ENCODE measurements around the gene EFCAB6.

The EFCAB6 gene

DNA sequence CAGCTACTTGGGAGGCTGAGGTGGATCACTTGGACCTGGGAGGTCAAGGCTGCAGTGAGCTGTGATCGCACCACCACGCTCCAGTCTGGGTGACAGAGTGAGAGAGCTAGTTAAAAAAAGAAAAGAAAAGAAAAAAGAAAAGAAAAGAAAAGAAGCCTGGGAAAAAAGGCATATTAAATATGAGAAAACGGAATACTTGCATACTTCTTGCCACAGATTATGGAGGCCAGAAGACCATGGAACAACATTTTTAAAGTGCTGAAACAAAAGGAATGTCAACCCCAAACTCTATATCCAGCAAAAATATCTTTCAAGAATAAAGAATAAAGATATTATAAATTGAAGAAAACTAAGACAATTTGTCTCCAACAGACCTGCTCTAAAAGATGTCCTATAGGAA, 191.9 kb downstream of the EFCAB6 start:
- Histone ChIP-seq H3K9ac (ENCODE audit: low read depth, low read length) (no peak overlapping the region), H3K79me2 (ENCODE audit: insufficient read depth, low read length) (no peaks in the 10 kb centered on the region), H3K4me2 (ENCODE audit: insufficient read depth, low read length) (no peak overlapping the region), H4K20me1 (ENCODE audit: insufficient read depth, low read length) (no peaks in the 10 kb centered on the region), H3K4me3 (ENCODE audit: low read depth in 1 of 2, low read length in 2 of 2) (no peak overlapping the region), H2AFZ (ENCODE audit: low read depth, low read length) (no peak overlapping the region), H3K4me1 (ENCODE audit: insufficient read depth, low read length) (no peaks in the 10 kb centered on the region), H3K27me3 (ENCODE audit: insufficient read depth, low read length, poor library complexity) (no peaks in the 10 kb centered on the region), H3K36me3 (ENCODE audit: insufficient read depth, low read length) (no peaks in the 10 kb centered on the region), H3K9me3 (ENCODE audit: insufficient read depth, low read length, severe bottlenecking) (no peaks in the 10 kb centered on the region), H3K27ac (ENCODE audit: low read length) (no peak overlapping the region)
- TF ChIP-seq, protein P1, sequence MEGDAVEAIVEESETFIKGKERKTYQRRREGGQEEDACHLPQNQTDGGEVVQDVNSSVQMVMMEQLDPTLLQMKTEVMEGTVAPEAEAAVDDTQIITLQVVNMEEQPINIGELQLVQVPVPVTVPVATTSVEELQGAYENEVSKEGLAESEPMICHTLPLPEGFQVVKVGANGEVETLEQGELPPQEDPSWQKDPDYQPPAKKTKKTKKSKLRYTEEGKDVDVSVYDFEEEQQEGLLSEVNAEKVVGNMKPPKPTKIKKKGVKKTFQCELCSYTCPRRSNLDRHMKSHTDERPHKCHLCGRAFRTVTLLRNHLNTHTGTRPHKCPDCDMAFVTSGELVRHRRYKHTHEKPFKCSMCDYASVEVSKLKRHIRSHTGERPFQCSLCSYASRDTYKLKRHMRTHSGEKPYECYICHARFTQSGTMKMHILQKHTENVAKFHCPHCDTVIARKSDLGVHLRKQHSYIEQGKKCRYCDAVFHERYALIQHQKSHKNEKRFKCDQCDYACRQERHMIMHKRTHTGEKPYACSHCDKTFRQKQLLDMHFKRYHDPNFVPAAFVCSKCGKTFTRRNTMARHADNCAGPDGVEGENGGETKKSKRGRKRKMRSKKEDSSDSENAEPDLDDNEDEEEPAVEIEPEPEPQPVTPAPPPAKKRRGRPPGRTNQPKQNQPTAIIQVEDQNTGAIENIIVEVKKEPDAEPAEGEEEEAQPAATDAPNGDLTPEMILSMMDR (IDR thresholded peaks at IDR 0.05; ENCODE audit: borderline replicate concordance, extremely low read depth, low read length, poor library complexity, severe bottlenecking), result no peak
- ATAC-seq (ENCODE audit: insufficient read depth, low read depth) (no peak), DNase-seq (no peak)

DNA sequence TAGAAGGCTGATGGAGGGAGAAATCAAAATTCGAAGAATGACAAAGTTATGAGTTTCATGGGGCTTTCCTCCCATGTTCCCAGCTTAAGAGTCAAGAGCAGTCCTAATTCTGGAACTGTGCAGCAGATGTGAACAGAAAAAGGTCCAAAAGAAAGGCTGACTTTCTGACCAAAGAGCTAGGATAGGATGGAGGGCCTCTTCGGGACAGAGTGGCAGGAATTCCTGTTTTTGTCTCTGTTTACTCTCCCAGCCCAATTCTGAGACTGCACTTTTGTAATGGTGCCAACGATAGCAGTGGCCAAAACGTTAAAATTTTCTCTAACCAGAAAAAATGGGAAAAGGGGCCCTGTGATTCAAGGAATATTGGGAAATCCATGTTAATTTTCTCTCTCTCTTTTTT, 193.6 kb downstream of the EFCAB6 start:
- Histone ChIP-seq H3K27me3 (ENCODE audit: insufficient read depth, low read length, poor library complexity) (no peaks in the 10 kb centered on the region), H3K4me3 (ENCODE audit: low read depth in 1 of 2, low read length in 2 of 2) (no peak overlapping the region), H2AFZ (ENCODE audit: low read depth, low read length) (no peak overlapping the region), H3K4me1 (ENCODE audit: insufficient read depth, low read length) (no peaks in the 10 kb centered on the region), H4K20me1 (ENCODE audit: insufficient read depth, low read length) (no peaks in the 10 kb centered on the region), H3K9ac (ENCODE audit: low read depth, low read length) (no peak overlapping the region), H3K36me3 (ENCODE audit: insufficient read depth, low read length) (no peaks in the 10 kb centered on the region), H3K79me2 (ENCODE audit: insufficient read depth, low read length) (no peaks in the 10 kb centered on the region), H3K4me2 (ENCODE audit: insufficient read depth, low read length) (no peak overlapping the region), H3K9me3 (ENCODE audit: insufficient read depth, low read length, severe bottlenecking) (no peaks in the 10 kb centered on the region), H3K27ac (ENCODE audit: low read length) (no peak overlapping the region)
- no peak for ATAC-seq (ENCODE audit: insufficient read depth, low read depth)
- DNase-seq, result no peak
- TF ChIP-seq, protein P1 (IDR thresholded peaks at IDR 0.05; ENCODE audit: borderline replicate concordance, extremely low read depth, low read length, poor library complexity, severe bottlenecking), result no peak
- no peak for TF ChIP-seq EZH2 (IDR thresholded peaks at IDR 0.05; ENCODE audit: borderline replicate concordance, low read depth, low read length, severe bottlenecking)

DNA sequence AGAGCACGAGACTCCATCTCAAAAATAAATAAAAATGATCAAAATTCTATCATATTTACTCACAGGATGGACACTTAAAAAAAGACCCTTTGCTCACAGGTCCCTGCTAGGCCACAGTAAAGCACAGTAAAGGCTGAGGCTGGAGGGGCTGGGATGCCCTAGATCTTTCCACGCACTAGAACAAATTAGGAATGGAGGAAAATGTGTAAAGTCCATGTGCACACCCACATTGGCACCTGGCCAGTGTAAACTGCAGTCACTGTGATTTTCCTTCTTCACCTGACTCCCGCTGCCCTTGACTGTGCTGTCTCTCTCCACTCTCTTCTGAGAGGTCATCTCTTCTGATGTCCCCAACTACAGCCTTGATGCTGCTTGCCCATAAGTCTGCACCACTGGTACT, 195.5 kb downstream of the EFCAB6 start:
- Histone ChIP-seq H3K9me3 (ENCODE audit: insufficient read depth, low read length, severe bottlenecking) (no peaks in the 10 kb centered on the region), H3K79me2 (ENCODE audit: insufficient read depth, low read length) (no peaks in the 10 kb centered on the region), H3K4me2 (ENCODE audit: insufficient read depth, low read length) (no peak overlapping the region), H4K20me1 (ENCODE audit: insufficient read depth, low read length) (no peaks in the 10 kb centered on the region), H3K4me1 (ENCODE audit: insufficient read depth, low read length) (no peaks in the 10 kb centered on the region), H3K4me3 (ENCODE audit: low read depth in 1 of 2, low read length in 2 of 2) (no peak overlapping the region), H3K27ac (ENCODE audit: low read length) (no peak overlapping the region), H3K27me3 (ENCODE audit: insufficient read depth, low read length, poor library complexity) (no peaks in the 10 kb centered on the region), H3K9ac (ENCODE audit: low read depth, low read length) (no peak overlapping the region), H3K36me3 (ENCODE audit: insufficient read depth, low read length) (no peaks in the 10 kb centered on the region), H2AFZ (ENCODE audit: low read depth, low read length) (no peak overlapping the region)
- DNase-seq (no peak), ATAC-seq (ENCODE audit: insufficient read depth, low read depth) (no peak)
- TF ChIP-seq, protein P1 (IDR thresholded peaks at IDR 0.05; ENCODE audit: borderline replicate concordance, extremely low read depth, low read length, poor library complexity, severe bottlenecking), result no peak
- TF ChIP-seq EZH2 (IDR thresholded peaks at IDR 0.05; ENCODE audit: borderline replicate concordance, low read depth, low read length, severe bottlenecking), result no peak

DNA sequence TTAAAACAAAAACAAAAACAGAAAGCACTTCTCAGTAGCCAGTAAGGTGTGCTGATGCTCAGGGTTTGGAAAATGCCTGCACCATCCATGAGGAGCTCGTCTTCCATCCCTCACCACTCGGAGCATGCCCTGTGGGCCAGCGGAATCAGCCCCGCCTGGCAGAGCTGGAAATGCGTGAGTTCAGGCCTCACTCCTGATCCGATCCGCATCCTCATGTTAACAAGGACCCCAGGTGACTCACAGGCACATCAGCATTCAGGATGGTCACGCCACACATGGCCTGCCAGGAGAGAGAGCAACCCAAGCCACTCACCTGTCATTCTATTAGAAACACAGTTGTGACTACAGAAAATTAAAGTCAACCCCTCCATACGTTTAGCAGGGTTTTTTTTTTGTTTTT, 211.8 kb downstream of the EFCAB6 start:
- TF ChIP-seq, protein P1 (IDR thresholded peaks at IDR 0.05; ENCODE audit: borderline replicate concordance, extremely low read depth, low read length, poor library complexity, severe bottlenecking), result no peak
- no peak for TF ChIP-seq EZH2 (IDR thresholded peaks at IDR 0.05; ENCODE audit: borderline replicate concordance, low read depth, low read length, severe bottlenecking)
- no peaks in the 10 kb centered on the region for H3K36me3 ChIP-seq (ENCODE audit: insufficient read depth, low read length)
- ATAC-seq (ENCODE audit: insufficient read depth, low read depth), result no peak
- no peaks in the 10 kb centered on the region for H3K79me2 ChIP-seq (ENCODE audit: insufficient read depth, low read length)
- H3K4me1 ChIP-seq (ENCODE audit: insufficient read depth, low read length), result no peaks in the 10 kb centered on the region
- no peak overlapping the region for H2AFZ ChIP-seq (ENCODE audit: low read depth, low read length)
- no peak overlapping the region for H3K9ac ChIP-seq (ENCODE audit: low read depth, low read length)
- no peak overlapping the region for H3K4me3 ChIP-seq (ENCODE audit: low read depth in 1 of 2, low read length in 2 of 2)
- H4K20me1 ChIP-seq (ENCODE audit: insufficient read depth, low read length), result no peaks in the 10 kb centered on the region
- DNase-seq, result no peak
- no peak overlapping the region for H3K4me2 ChIP-seq (ENCODE audit: insufficient read depth, low read length)
- H3K27me3 ChIP-seq (ENCODE audit: insufficient read depth, low read length, poor library complexity), result peaks cover 3% of the 10 kb centered on the region
- H3K27ac ChIP-seq (ENCODE audit: low read length), result no peak overlapping the region
- H3K9me3 ChIP-seq (ENCODE audit: insufficient read depth, low read length, severe bottlenecking), result peaks cover 2% of the 10 kb centered on the region
